Breast epithelium (tissue), 3 donors: ENCODE measurements around the gene NR3C1.

Experiments used
- POLR2A ChIP-seq: fragments of 450-650 bp; IDR thresholded peaks from one replicate; pipeline ENCODE4 v1.6.1; 2016; ENCODE audit warnings: antibody characterized with exemption, mild to moderate bottlenecking, moderate library complexity
- TF ChIP-seq, protein P1 (sequence below), 3 donors: fragments of 450-650 bp; IDR thresholded peaks; one replicate each; pipeline ENCODE4 v1.5.1; 2016 to 2017; ENCODE audit warnings: antibody characterized with exemption in 3 of 3, mild to moderate bottlenecking in 3 of 3, moderate library complexity in 3 of 3

DNA sequence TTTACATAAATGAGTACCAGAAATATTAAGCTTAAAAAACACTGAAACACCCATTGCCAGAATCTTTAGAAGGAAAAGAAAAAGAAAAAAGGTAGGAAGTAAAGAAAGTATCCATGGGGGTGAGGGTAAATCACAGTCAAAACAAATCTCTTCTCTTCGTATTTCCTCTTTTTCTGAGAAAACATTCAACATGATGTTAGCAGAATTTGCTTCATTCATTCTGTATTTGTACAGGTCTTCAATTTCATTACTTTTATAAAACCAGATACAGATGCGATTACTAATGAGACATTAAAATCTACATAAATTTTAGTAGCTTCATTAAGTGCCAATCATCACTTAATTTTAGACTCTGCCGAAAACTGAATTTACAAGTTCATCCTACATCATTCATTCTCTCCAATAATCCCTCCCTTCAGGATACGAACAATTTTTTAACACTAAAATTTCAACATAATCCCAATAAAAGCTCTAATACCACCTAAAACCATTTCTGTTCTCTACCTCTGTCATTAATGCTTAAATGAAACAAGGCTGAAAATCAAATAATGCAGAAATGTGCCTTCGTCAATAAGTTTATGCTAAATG is 7.0 kb downstream of the NR3C1 start:
- TF ChIP-seq, protein P1, sequence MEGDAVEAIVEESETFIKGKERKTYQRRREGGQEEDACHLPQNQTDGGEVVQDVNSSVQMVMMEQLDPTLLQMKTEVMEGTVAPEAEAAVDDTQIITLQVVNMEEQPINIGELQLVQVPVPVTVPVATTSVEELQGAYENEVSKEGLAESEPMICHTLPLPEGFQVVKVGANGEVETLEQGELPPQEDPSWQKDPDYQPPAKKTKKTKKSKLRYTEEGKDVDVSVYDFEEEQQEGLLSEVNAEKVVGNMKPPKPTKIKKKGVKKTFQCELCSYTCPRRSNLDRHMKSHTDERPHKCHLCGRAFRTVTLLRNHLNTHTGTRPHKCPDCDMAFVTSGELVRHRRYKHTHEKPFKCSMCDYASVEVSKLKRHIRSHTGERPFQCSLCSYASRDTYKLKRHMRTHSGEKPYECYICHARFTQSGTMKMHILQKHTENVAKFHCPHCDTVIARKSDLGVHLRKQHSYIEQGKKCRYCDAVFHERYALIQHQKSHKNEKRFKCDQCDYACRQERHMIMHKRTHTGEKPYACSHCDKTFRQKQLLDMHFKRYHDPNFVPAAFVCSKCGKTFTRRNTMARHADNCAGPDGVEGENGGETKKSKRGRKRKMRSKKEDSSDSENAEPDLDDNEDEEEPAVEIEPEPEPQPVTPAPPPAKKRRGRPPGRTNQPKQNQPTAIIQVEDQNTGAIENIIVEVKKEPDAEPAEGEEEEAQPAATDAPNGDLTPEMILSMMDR (IDR thresholded peaks at IDR 0.05): no peak
- TF ChIP-seq POLR2A: no peak
